HepG2 (cell line): ENCODE data around the gene TEF. TPM values are rescaled to one million over a fixed set of nuclear protein-coding genes. Genes with fewer than 3 reads are reported as not detected.

Experiments used
- AKNA ChIP-seq: sonication (generic); formaldehyde crosslinking; IDR thresholded peaks from 2 replicates; pipeline ENCODE4 v1.4.0; 2020; ENCODE audit warnings: missing genetic modification reagents, borderline replicate concordance
- HMGXB3 ChIP-seq: sonication (generic); formaldehyde crosslinking; IDR thresholded peaks from 2 replicates; pipeline ENCODE4 v1.4.0; 2020; ENCODE audit warnings: missing genetic modification reagents, borderline replicate concordance
- KIAA2018 ChIP-seq: sonication (generic); formaldehyde crosslinking; IDR thresholded peaks from 2 replicates; pipeline ENCODE4 v1.5.0; 2020; ENCODE audit warnings: mild to moderate bottlenecking, missing genetic modification reagents, borderline replicate concordance
- TBL1XR1 ChIP-seq: fragments of 150-350 bp; IDR thresholded peaks from 2 replicates; pipeline ENCODE4 v1.6.1; 2014; ENCODE audit warnings: borderline replicate concordance, low read length; ENCODE audit not compliant: partially characterized antibody
- ZFAT ChIP-seq: sonication (generic); formaldehyde crosslinking; conservative IDR thresholded peaks from 2 replicates; pipeline ENCODE4 v1.8.1; 2023; ENCODE audit warnings: missing genetic modification reagents, inconsistent platforms
- ZNF234 ChIP-seq: sonication (generic); formaldehyde crosslinking; conservative IDR thresholded peaks from 2 replicates; pipeline ENCODE4 v1.5.1; 2020; ENCODE audit warnings: mild to moderate bottlenecking, missing genetic modification reagents
- ZNF512 ChIP-seq: sonication (generic); formaldehyde crosslinking; IDR thresholded peaks from 2 replicates; pipeline ENCODE4 v1.4.0; 2020; ENCODE audit warnings: mild to moderate bottlenecking, missing genetic modification reagents
- ZNF761 ChIP-seq: sonication (generic); formaldehyde crosslinking; conservative IDR thresholded peaks from 2 replicates; pipeline ENCODE4 v1.4.0; 2020; ENCODE audit warnings: mild to moderate bottlenecking, missing genetic modification reagents
- polyA plus RNA-seq, 8 experiments: library from polyadenylated mRNA; depleted of rRNA in 3 of 8; stranded (reverse) in 7 of 8; unstranded in 1 of 8; fragments of >200 nt; fragmentation: Illumina TruSeq in 4 of 8; extraction: Trizol in 4 of 8; gene quantifications; 2 replicates each; pipeline versions ENCODE4 v1.2.1 to v1.2.3, GENCODE V29; 2011 to 2016; ENCODE audit warnings: low read depth in 4 of 8, missing spikeins in 1 of 8, mixed read lengths in 1 of 8; ENCODE audit not compliant: insufficient read depth in 1 of 8
- total RNA-seq, 5 experiments: library from RNA; depleted of rRNA; stranded (reverse); fragments of >200 nt; fragmentation: Illumina TruSeq; extraction: Trizol; gene quantifications; 2 replicates each; pipeline ENCODE4 v1.2.3, GENCODE V29; 2016; ENCODE audit warnings: low read depth in 1 of 5

Gene TEF
- total and polyA plus RNA-seq, 2 of the 13 experiments (the other 11 are each of a cell fraction or from before 2014, with no cell fraction given): 7.6 to 11.2 TPM

GRCh38 chr22:41448189-41448808, 66.6 kb downstream of the TEF start (continued):
- TF ChIP-seq KIAA2018 (CRISPR knock-in tag) (no peak), ZFAT (CRISPR knock-in tag) (no peak), TBL1XR1 (peak; percentile 26), ZNF234 (CRISPR knock-in tag) (no peak), AKNA (CRISPR knock-in tag) (no peak), ZNF761 (CRISPR knock-in tag) (no peak; the same call in 1 of the 2 replicates), ZNF512 (CRISPR knock-in tag) (no peak), HMGXB3 (CRISPR knock-in tag) (peak; percentile 70; the same call in 1 of the 2 replicates)
